IMR-90 (cell line): ENCODE data around the gene FNDC3A. TPM values are rescaled to one million over a fixed set of nuclear protein-coding genes. Genes with fewer than 3 reads are reported as not detected.

Source experiments
- ATAC-seq: fragments of 200-7000 bp; cut with Tn5 transposase; 2 replicates; pipeline ENCODE4 v1.9.1; 2020; ENCODE audit warnings: low read depth, mild to moderate bottlenecking, moderate library complexity
- BruUV-seq: library from RNA; stranded (reverse); fragments of 400-500 nt; replicated peaks from 2 replicates; lab custom pipeline; 2021; lab: Mats Ljungman, UMichigan
- CTCF ChIA-PET: fragments of 300-600 bp; formaldehyde crosslinking; extraction: SDS; loops from one replicate; lab custom pipeline; 2021; ENCODE audit warnings: antibody characterized with exemption; lab: Yijun Ruan, JAX
- POLR2A ChIA-PET: fragments of 300-600 bp; sonication (Branson Sonifier 250); formaldehyde crosslinking; loops from one replicate; lab custom pipeline; 2022; ENCODE audit warnings: antibody characterized with exemption; ENCODE audit not compliant: unreplicated experiment; lab: Charles Lee
- DNase-seq: peaks from one replicate; pipeline ENCODE4 v3.0.0; 2013
- H2AFZ ChIP-seq: replicated peaks from 2 replicates; pipeline ENCODE3; 2013; ENCODE audit warnings: low read length, mild to moderate bottlenecking; ENCODE audit not compliant: poor library complexity
- H2AK5ac ChIP-seq: 2 replicates; pipeline ENCODE4 v1.6.1; 2013; ENCODE audit warnings: low read depth, low read length, inconsistent platforms
- H2AK9ac ChIP-seq: replicated peaks from 2 replicates; pipeline ENCODE3; 2013; ENCODE audit warnings: mild to moderate bottlenecking, low read depth, low read length, moderate library complexity; ENCODE audit not compliant: poor library complexity
- H2BK120ac ChIP-seq: 2 replicates; pipeline ENCODE4 v1.6.1; 2013; ENCODE audit warnings: low read depth, low read length, inconsistent platforms
- H2BK15ac ChIP-seq: 3 replicates; pipeline ENCODE4 v1.6.1; 2013; ENCODE audit warnings: low read depth, low read length, inconsistent platforms
- H2BK20ac ChIP-seq: 2 replicates; pipeline ENCODE4 v1.6.1; 2013; ENCODE audit warnings: low read depth, mild to moderate bottlenecking, inconsistent platforms, low read length, moderate library complexity
- H2BK5ac ChIP-seq: 2 replicates; pipeline ENCODE4 v1.6.1; 2013; ENCODE audit warnings: mild to moderate bottlenecking, low read depth, low read length, inconsistent platforms; ENCODE audit not compliant: poor library complexity, severe bottlenecking
- H3K14ac ChIP-seq: replicated peaks from 2 replicates; pipeline ENCODE4 v1.6.1; 2013; ENCODE audit warnings: low read depth, low read length, inconsistent platforms
- H3K18ac ChIP-seq: 2 replicates; pipeline ENCODE4 v1.6.1; 2013; ENCODE audit warnings: low read depth, low read length, control low read depth
- H3K23ac ChIP-seq: 2 replicates; pipeline ENCODE4 v1.6.1; 2013; ENCODE audit warnings: low read depth, low read length, inconsistent platforms
- H3K27ac ChIP-seq: 2 replicates; pipeline ENCODE4 v1.5.1; 2013; ENCODE audit warnings: mild to moderate bottlenecking, control low read depth, low read length; ENCODE audit not compliant: insufficient read depth
- H3K27me3 ChIP-seq: 2 replicates; pipeline ENCODE4 v1.6.1; 2013; ENCODE audit warnings: low read length; ENCODE audit not compliant: control insufficient read depth, insufficient read depth
- H3K36me3 ChIP-seq: 2 replicates; pipeline ENCODE4 v1.6.1; 2013; ENCODE audit warnings: low read length, mixed read lengths; ENCODE audit not compliant: control insufficient read depth, insufficient read depth
- H3K4ac ChIP-seq: 2 replicates; pipeline ENCODE4 v1.6.1; 2013; ENCODE audit warnings: low read depth, low read length, inconsistent platforms
- H3K4me1 ChIP-seq: 2 replicates; pipeline ENCODE4 v1.6.1; 2013; ENCODE audit warnings: low read length, mixed read lengths; ENCODE audit not compliant: control insufficient read depth, insufficient read depth
- H3K4me2 ChIP-seq: 2 replicates; pipeline ENCODE4 v1.6.1; 2013; ENCODE audit warnings: low read depth, mild to moderate bottlenecking, control low read depth, low read length, moderate library complexity
- H3K4me3 ChIP-seq: 2 replicates; pipeline ENCODE4 v1.5.1; 2013; ENCODE audit warnings: low read depth, mild to moderate bottlenecking, control low read depth, low read length, moderate library complexity; ENCODE audit not compliant: insufficient read depth
- H3K56ac ChIP-seq: 2 replicates; pipeline ENCODE4 v1.6.1; 2013; ENCODE audit warnings: low read length, inconsistent platforms; ENCODE audit not compliant: insufficient read depth; ENCODE audit errors: extremely low read depth
- H3K79me1 ChIP-seq, 2 experiments: 2 replicates each; pipeline ENCODE4 v1.6.1; 2013; ENCODE audit warnings: low read length in 2 of 2, inconsistent platforms in 1 of 2, low read depth in 1 of 2
- H3K9ac ChIP-seq: 2 replicates; pipeline ENCODE4 v1.6.1; 2013; ENCODE audit warnings: low read depth, low read length, control low read depth
- H3K9me1 ChIP-seq: 2 replicates; pipeline ENCODE4 v1.6.1; 2013; ENCODE audit warnings: low read length, inconsistent platforms; ENCODE audit not compliant: insufficient read depth
- H3K9me3 ChIP-seq: 2 replicates; pipeline ENCODE4 v1.6.1; 2013; ENCODE audit warnings: low read length; ENCODE audit not compliant: control insufficient read depth, insufficient read depth
- H4K20me1 ChIP-seq: 2 replicates; pipeline ENCODE4 v1.6.1; 2013; ENCODE audit warnings: low read length, inconsistent platforms; ENCODE audit not compliant: insufficient read depth
- H4K5ac ChIP-seq: 2 replicates; pipeline ENCODE4 v1.6.1; 2013; ENCODE audit warnings: mild to moderate bottlenecking, low read depth, low read length, control low read depth
- H4K8ac ChIP-seq, 2 experiments: 2 replicates each; pipeline ENCODE4 v1.6.1; 2013; ENCODE audit warnings: low read depth in 2 of 2, low read length in 2 of 2, control low read depth in 1 of 2, inconsistent platforms in 1 of 2
- H4K91ac ChIP-seq: 2 replicates; pipeline ENCODE4 v1.6.1; 2013; ENCODE audit warnings: low read depth, low read length, inconsistent platforms; ENCODE audit not compliant: insufficient read depth
- CEBPB ChIP-seq: IDR thresholded peaks from 2 replicates; pipeline ENCODE4 v1.6.1; 2012; ENCODE audit warnings: low read depth, low read length, improper control_type of control experiment
- RAD21 ChIP-seq: IDR thresholded peaks from 2 replicates; pipeline ENCODE4 v1.6.1; 2012; ENCODE audit warnings: low read length, improper control_type of control experiment
- WGBS, 2 experiments: methylation state at CpG; one replicate each; pipeline versions ENCODE4 v1.1.5 to v1.1.7; 2013; ENCODE audit warnings: missing lambda C conversion rate in 2 of 2; ENCODE audit not compliant: insufficient read length in 1 of 2; ENCODE audit errors: extremely low coverage in 2 of 2; 5-methylcytosine and 5-hydroxymethylcytosine counted together
- dilution Hi-C: fragments of 300-500 bp; cut with HindIII; formaldehyde crosslinking; loops from one replicate; pipeline ENCODE4 v1.14.3; 2018; ENCODE audit warnings: low sequenced_read_pairs; ENCODE audit not compliant: unreplicated experiment
- in situ Hi-C: fragments of 300-500 bp; cut with MboI; formaldehyde crosslinking; loops from 3 replicates; pipeline ENCODE4 v1.14.3; 2019; ENCODE audit warnings: low sequenced_read_pairs, inconsistent platforms, mixed read lengths
- intact Hi-C: fragments of 100-400 bp; cut with micrococcal nuclease; formaldehyde crosslinking; loops from 2 replicates; pipeline ENCODE4 v1.10.0; 2022
- polyA plus RNA-seq, 3 experiments: library from polyadenylated mRNA; depleted of rRNA; stranded (reverse); fragments of >200 nt; gene quantifications; 2 replicates each; pipeline ENCODE4 v1.2.3, GENCODE V29; 2012; ENCODE audit warnings: low replicate concordance in 1 of 3
- total RNA-seq: library from RNA; depleted of rRNA; stranded (reverse); fragments of >200 nt; gene quantifications from 2 replicates; pipeline ENCODE4 v1.2.3, GENCODE V29; 2012

The FNDC3A gene
- total and polyA plus RNA-seq, 2 of the 4 experiments (the other 2 are of a cell fraction) = 29.2 to 60.4 TPM

DNA sequence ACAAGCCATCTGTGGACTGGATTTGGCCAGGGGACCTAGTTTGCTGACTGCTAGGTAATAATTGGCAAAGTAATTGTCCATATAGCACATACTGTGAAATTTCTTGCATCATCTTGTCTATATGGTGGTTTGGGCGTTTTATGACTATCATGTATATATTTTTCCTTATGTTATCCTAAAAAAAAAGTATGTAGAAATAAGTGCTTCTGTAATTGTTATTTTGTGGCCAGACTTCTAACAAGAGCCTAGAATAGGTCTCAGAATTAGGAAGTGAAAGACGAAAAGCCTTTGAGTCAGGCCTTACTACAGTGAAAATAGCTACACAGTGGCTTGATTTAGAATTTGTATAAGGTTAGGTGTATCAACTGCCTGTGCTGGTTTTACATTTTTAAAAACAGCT, 4.2 kb downstream of the FNDC3A start:
- Histone ChIP-seq H2BK5ac (no peak overlapping the region), H4K20me1 (peaks cover 14% of the 10 kb centered on the region), H2AK9ac (no peak overlapping the region), H4K91ac (no peak overlapping the region), H3K36me3 (no peaks in the 10 kb centered on the region), H3K4ac (no peak overlapping the region), H2BK120ac (no peak overlapping the region), H4K5ac (no peak overlapping the region), H3K14ac (0 out of 2 replicates have a peak overlapping the region, but pooled peaks have one; percentile 6), H2AFZ (no peak overlapping the region), H3K9me3 (no peaks in the 10 kb centered on the region), H2BK15ac (no peak overlapping the region), H2BK20ac (no peak overlapping the region), H3K18ac (no peak overlapping the region), H3K4me2 (peak overlapping the region; percentile 38; the same call in 1 of the 2 replicates), H3K4me1 (peaks cover 9% of the 10 kb centered on the region), H2AK5ac (no peak overlapping the region), H3K9me1 (no peaks in the 10 kb centered on the region), H3K9ac (peak overlapping the region; percentile 26; the same call in 1 of the 2 replicates), H3K27me3 (no peaks in the 10 kb centered on the region), H3K27ac (peak overlapping the region; percentile 37; the same call in 1 of the 2 replicates), H4K8ac (no peak overlapping the region), H3K23ac (peak overlapping the region; percentile 63; the same call in 1 of the 2 replicates), H3K4me3 (no peak overlapping the region), H3K79me1 (peaks cover 0 to 35% of the 10 kb centered on the region in 2 experiments; a peak in 2 of 4 replicates), H3K56ac (no peak overlapping the region)
- TF ChIP-seq RAD21 (no peak), CEBPB (peak; percentile 42; the same call in 1 of the 2 replicates)
- no peak for DNase-seq
- WGBS, 2 experiments = 100% methylated on average over 1 of the region's 2 CpGs; no CpG with 5 or more reads in 1 of the 2 experiments
- dilution Hi-C loops = no loop called here
- CTCF ChIA-PET = no interaction called here
- no peak for ATAC-seq
- BruUV-seq = no TSS peak
- intact Hi-C loops = loop anchor here (5.0 to 10.0 kb wide), 4 partner anchors 87 to 625 kb away; no protein-coding TSS in a partner anchor
- POLR2A ChIA-PET = no interaction called here
- in situ Hi-C loops = no loop called here
